IMR-90 (cell line): ENCODE data around the gene NXPE2. TPM values are rescaled to one million over a fixed set of nuclear protein-coding genes. Genes with fewer than 3 reads are reported as not detected.

Experiments
- ATAC-seq: fragments of 200-7000 bp; cut with Tn5 transposase; 2 replicates; pipeline ENCODE4 v1.9.1; 2020; ENCODE audit warnings: low read depth, mild to moderate bottlenecking, moderate library complexity
- BruUV-seq: library from RNA; stranded (reverse); fragments of 400-500 nt; replicated peaks from 2 replicates; lab custom pipeline; 2021; lab: Mats Ljungman, UMichigan
- CTCF ChIA-PET: fragments of 300-600 bp; formaldehyde crosslinking; extraction: SDS; loops from one replicate; lab custom pipeline; 2021; ENCODE audit warnings: antibody characterized with exemption; lab: Yijun Ruan, JAX
- POLR2A ChIA-PET: fragments of 300-600 bp; sonication (Branson Sonifier 250); formaldehyde crosslinking; loops from one replicate; lab custom pipeline; 2022; ENCODE audit warnings: antibody characterized with exemption; ENCODE audit not compliant: unreplicated experiment; lab: Charles Lee
- DNase-seq: peaks from one replicate; pipeline ENCODE4 v3.0.0; 2013
- H2AFZ ChIP-seq: replicated peaks from 2 replicates; pipeline ENCODE3; 2013; ENCODE audit warnings: low read length, mild to moderate bottlenecking; ENCODE audit not compliant: poor library complexity
- H2AK5ac ChIP-seq: 2 replicates; pipeline ENCODE4 v1.6.1; 2013; ENCODE audit warnings: low read depth, low read length, inconsistent platforms
- H2AK9ac ChIP-seq: replicated peaks from 2 replicates; pipeline ENCODE3; 2013; ENCODE audit warnings: mild to moderate bottlenecking, low read depth, low read length, moderate library complexity; ENCODE audit not compliant: poor library complexity
- H2BK120ac ChIP-seq: 2 replicates; pipeline ENCODE4 v1.6.1; 2013; ENCODE audit warnings: low read depth, low read length, inconsistent platforms
- H2BK15ac ChIP-seq: 3 replicates; pipeline ENCODE4 v1.6.1; 2013; ENCODE audit warnings: low read depth, low read length, inconsistent platforms
- H2BK20ac ChIP-seq: 2 replicates; pipeline ENCODE4 v1.6.1; 2013; ENCODE audit warnings: low read depth, mild to moderate bottlenecking, inconsistent platforms, low read length, moderate library complexity
- H2BK5ac ChIP-seq: 2 replicates; pipeline ENCODE4 v1.6.1; 2013; ENCODE audit warnings: mild to moderate bottlenecking, low read depth, low read length, inconsistent platforms; ENCODE audit not compliant: poor library complexity, severe bottlenecking
- H3K14ac ChIP-seq: replicated peaks from 2 replicates; pipeline ENCODE4 v1.6.1; 2013; ENCODE audit warnings: low read depth, low read length, inconsistent platforms
- H3K18ac ChIP-seq: 2 replicates; pipeline ENCODE4 v1.6.1; 2013; ENCODE audit warnings: low read depth, low read length, control low read depth
- H3K23ac ChIP-seq: 2 replicates; pipeline ENCODE4 v1.6.1; 2013; ENCODE audit warnings: low read depth, low read length, inconsistent platforms
- H3K27ac ChIP-seq: 2 replicates; pipeline ENCODE4 v1.5.1; 2013; ENCODE audit warnings: mild to moderate bottlenecking, control low read depth, low read length; ENCODE audit not compliant: insufficient read depth
- H3K27me3 ChIP-seq: 2 replicates; pipeline ENCODE4 v1.6.1; 2013; ENCODE audit warnings: low read length; ENCODE audit not compliant: control insufficient read depth, insufficient read depth
- H3K36me3 ChIP-seq: 2 replicates; pipeline ENCODE4 v1.6.1; 2013; ENCODE audit warnings: low read length, mixed read lengths; ENCODE audit not compliant: control insufficient read depth, insufficient read depth
- H3K4ac ChIP-seq: 2 replicates; pipeline ENCODE4 v1.6.1; 2013; ENCODE audit warnings: low read depth, low read length, inconsistent platforms
- H3K4me1 ChIP-seq: 2 replicates; pipeline ENCODE4 v1.6.1; 2013; ENCODE audit warnings: low read length, mixed read lengths; ENCODE audit not compliant: control insufficient read depth, insufficient read depth
- H3K4me2 ChIP-seq: 2 replicates; pipeline ENCODE4 v1.6.1; 2013; ENCODE audit warnings: low read depth, mild to moderate bottlenecking, control low read depth, low read length, moderate library complexity
- H3K4me3 ChIP-seq: 2 replicates; pipeline ENCODE4 v1.5.1; 2013; ENCODE audit warnings: low read depth, mild to moderate bottlenecking, control low read depth, low read length, moderate library complexity; ENCODE audit not compliant: insufficient read depth
- H3K56ac ChIP-seq: 2 replicates; pipeline ENCODE4 v1.6.1; 2013; ENCODE audit warnings: low read length, inconsistent platforms; ENCODE audit not compliant: insufficient read depth; ENCODE audit errors: extremely low read depth
- H3K79me1 ChIP-seq, 2 experiments: 2 replicates each; pipeline ENCODE4 v1.6.1; 2013; ENCODE audit warnings: low read length in 2 of 2, inconsistent platforms in 1 of 2, low read depth in 1 of 2
- H3K9ac ChIP-seq: 2 replicates; pipeline ENCODE4 v1.6.1; 2013; ENCODE audit warnings: low read depth, low read length, control low read depth
- H3K9me1 ChIP-seq: 2 replicates; pipeline ENCODE4 v1.6.1; 2013; ENCODE audit warnings: low read length, inconsistent platforms; ENCODE audit not compliant: insufficient read depth
- H3K9me3 ChIP-seq: 2 replicates; pipeline ENCODE4 v1.6.1; 2013; ENCODE audit warnings: low read length; ENCODE audit not compliant: control insufficient read depth, insufficient read depth
- H4K20me1 ChIP-seq: 2 replicates; pipeline ENCODE4 v1.6.1; 2013; ENCODE audit warnings: low read length, inconsistent platforms; ENCODE audit not compliant: insufficient read depth
- H4K5ac ChIP-seq: 2 replicates; pipeline ENCODE4 v1.6.1; 2013; ENCODE audit warnings: mild to moderate bottlenecking, low read depth, low read length, control low read depth
- H4K8ac ChIP-seq, 2 experiments: 2 replicates each; pipeline ENCODE4 v1.6.1; 2013; ENCODE audit warnings: low read depth in 2 of 2, low read length in 2 of 2, control low read depth in 1 of 2, inconsistent platforms in 1 of 2
- H4K91ac ChIP-seq: 2 replicates; pipeline ENCODE4 v1.6.1; 2013; ENCODE audit warnings: low read depth, low read length, inconsistent platforms; ENCODE audit not compliant: insufficient read depth
- RCOR1 ChIP-seq: IDR thresholded peaks from 2 replicates; pipeline ENCODE4 v1.6.1; 2012; ENCODE audit warnings: mild to moderate bottlenecking, low read length, improper control_type of control experiment; ENCODE audit not compliant: insufficient replicate concordance
- SMC3 ChIP-seq: fragments of 150-350 bp; IDR thresholded peaks from 2 replicates; pipeline ENCODE4 v1.6.1; 2016; ENCODE audit warnings: low read depth, mild to moderate bottlenecking, antibody characterized with exemption, low read length, moderate library complexity
- USF2 ChIP-seq: fragments of 150-350 bp; IDR thresholded peaks from 2 replicates; pipeline ENCODE4 v1.6.1; 2017; ENCODE audit warnings: mild to moderate bottlenecking, antibody characterized with exemption, low read length, low read depth
- WGBS, 2 experiments: methylation state at CpG; one replicate each; pipeline versions ENCODE4 v1.1.5 to v1.1.7; 2013; ENCODE audit warnings: missing lambda C conversion rate in 2 of 2; ENCODE audit not compliant: insufficient read length in 1 of 2; ENCODE audit errors: extremely low coverage in 2 of 2; 5-methylcytosine and 5-hydroxymethylcytosine counted together
- dilution Hi-C: fragments of 300-500 bp; cut with HindIII; formaldehyde crosslinking; loops from one replicate; pipeline ENCODE4 v1.14.3; 2018; ENCODE audit warnings: low sequenced_read_pairs; ENCODE audit not compliant: unreplicated experiment
- in situ Hi-C: fragments of 300-500 bp; cut with MboI; formaldehyde crosslinking; loops from 3 replicates; pipeline ENCODE4 v1.14.3; 2019; ENCODE audit warnings: low sequenced_read_pairs, inconsistent platforms, mixed read lengths
- intact Hi-C: fragments of 100-400 bp; cut with micrococcal nuclease; formaldehyde crosslinking; loops from 2 replicates; pipeline ENCODE4 v1.10.0; 2022
- polyA plus RNA-seq, 3 experiments: library from polyadenylated mRNA; depleted of rRNA; stranded (reverse); fragments of >200 nt; gene quantifications; 2 replicates each; pipeline ENCODE4 v1.2.3, GENCODE V29; 2012; ENCODE audit warnings: low replicate concordance in 1 of 3
- total RNA-seq: library from RNA; depleted of rRNA; stranded (reverse); fragments of >200 nt; gene quantifications from 2 replicates; pipeline ENCODE4 v1.2.3, GENCODE V29; 2012

NXPE2 gene
- total and polyA plus RNA-seq, 2 of the 4 experiments (the other 2 are of a cell fraction): not detected

GRCh38 chr11:114709960-114710359 is 31.6 kb downstream of the NXPE2 start:
- H4K20me1 ChIP-seq: no peaks in the 10 kb centered on the region
- H3K9me1 ChIP-seq: no peaks in the 10 kb centered on the region
- no peaks in the 10 kb centered on the region for H3K9me3 ChIP-seq
- no peak for ATAC-seq
- H3K36me3 ChIP-seq: no peaks in the 10 kb centered on the region
- no peak overlapping the region for H2BK20ac ChIP-seq
- no peak overlapping the region for H3K14ac ChIP-seq
- H3K4ac ChIP-seq: no peak overlapping the region
- no peaks in the 10 kb centered on the region for H3K79me1 ChIP-seq
- H3K56ac ChIP-seq: no peak overlapping the region
- H2BK5ac ChIP-seq: no peak overlapping the region
- ChIA-PET CTCF (no interaction called here), POLR2A (no interaction called here)
- H3K18ac ChIP-seq: no peak overlapping the region
- H3K4me3 ChIP-seq: no peak overlapping the region
- no peak overlapping the region for H2AFZ ChIP-seq
- in situ Hi-C loops: no loop called here
- no peak overlapping the region for H4K91ac ChIP-seq
- H2AK9ac ChIP-seq: no peak overlapping the region
- intact Hi-C loops: no loop called here
- BruUV-seq: no TSS peak
- no peak overlapping the region for H2BK120ac ChIP-seq
- no peaks in the 10 kb centered on the region for H3K27me3 ChIP-seq
- DNase-seq: no peak
- WGBS, 2 experiments: no CpG with 5 or more reads among the region's 1 CpG
- H3K27ac ChIP-seq: no peak overlapping the region
- no peak overlapping the region for H3K23ac ChIP-seq
- TF ChIP-seq RCOR1: no peak
- no peak for TF ChIP-seq USF2
- no peak for TF ChIP-seq SMC3
- no peak overlapping the region for H3K9ac ChIP-seq
- H2AK5ac ChIP-seq: no peak overlapping the region
- H3K4me1 ChIP-seq: no peaks in the 10 kb centered on the region
- dilution Hi-C loops: no loop called here
- no peak overlapping the region for H3K4me2 ChIP-seq
- no peak overlapping the region for H4K5ac ChIP-seq
- H4K8ac ChIP-seq: no peak overlapping the region
- H2BK15ac ChIP-seq: no peak overlapping the region
